GM23248 (cell line): Measurements from ENCODE around the gene FECH.

Source experiments
- EZH2 ChIP-seq: fragments of 200-600 bp; sonication (generic); IDR thresholded peaks from 2 replicates; pipeline ENCODE4 v1.6.1; 2018; ENCODE audit warnings: antibody characterized with exemption, mild to moderate bottlenecking; ENCODE audit not compliant: insufficient read depth, poor library complexity, severe bottlenecking
- EZH2phosphoT487 ChIP-seq: fragments of 200-600 bp; sonication (generic); IDR thresholded peaks from 2 replicates; pipeline ENCODE4 v1.6.1; 2018; ENCODE audit warnings: antibody characterized with exemption, moderate library complexity, mild to moderate bottlenecking, low read depth; ENCODE audit not compliant: insufficient read depth

DNA sequence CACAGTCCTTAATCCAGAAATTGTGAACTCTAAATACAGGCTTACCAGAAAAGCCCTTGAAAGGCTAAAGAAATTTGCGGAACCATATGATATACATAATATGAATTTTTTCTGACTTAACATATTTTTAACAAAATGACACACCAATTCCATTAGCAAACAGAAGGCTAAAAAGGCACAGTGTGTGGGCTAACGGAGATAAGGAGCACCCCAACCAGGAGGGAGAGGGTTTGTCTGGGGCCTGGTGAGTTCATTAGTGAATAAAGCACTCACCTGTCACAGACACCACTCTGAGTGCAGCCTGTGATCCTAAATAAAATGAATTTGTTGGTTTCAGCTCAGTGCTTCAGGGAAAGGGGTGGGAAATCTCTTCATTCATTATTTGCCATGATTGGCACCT, 2.7 kb upstream of the FECH start:
- TF ChIP-seq EZH2 (no peak), EZH2phosphoT487 (no peak)
